H1 (cell line): Measurements from ENCODE around the gene RFLNA. TPM values are rescaled to one million over a fixed set of nuclear protein-coding genes. Genes with fewer than 3 reads are reported as not detected.

Source experiments
- CTCF ChIA-PET: fragments of 300-600 bp; sonication (Branson Sonifier 250); formaldehyde crosslinking; loops from one replicate; lab custom pipeline; 2021; ENCODE audit not compliant: partially characterized antibody; lab: Charles Lee
- POLR2A ChIA-PET: fragments of 300-600 bp; sonication (Branson Sonifier 250); formaldehyde crosslinking; loops from one replicate; lab custom pipeline; 2021; ENCODE audit warnings: inconsistent platforms; ENCODE audit not compliant: partially characterized antibody; lab: Charles Lee
- DNase-seq, 2 experiments: peaks; one replicate each; pipeline versions ENCODE4 v3.0.0 to v3.0.0-alpha.2; 2010 to 2022; ENCODE audit warnings: low spot score in 2 of 2, low read depth in 1 of 2, mixed read lengths in 1 of 2
- FAIRE-seq: peaks from 2 replicates; lab custom pipeline; 2011; peaks lifted over from hg19 to GRCh38; lab: Jason Lieb, UNC
- H2AFZ ChIP-seq: 2 replicates; pipeline ENCODE4 v1.8.1; 2012; ENCODE audit warnings: low read length, inconsistent platforms
- H2AK5ac ChIP-seq: 2 replicates; pipeline ENCODE4 v1.6.1; 2013; ENCODE audit warnings: low read depth, low read length
- H2BK120ac ChIP-seq: replicated peaks from 2 replicates; pipeline ENCODE3; 2013; ENCODE audit warnings: low read depth, low read length, inconsistent platforms
- H2BK12ac ChIP-seq: 2 replicates; pipeline ENCODE4 v1.6.1; 2013; ENCODE audit warnings: low read depth, low read length
- H2BK15ac ChIP-seq: 2 replicates; pipeline ENCODE4 v1.6.1; 2013; ENCODE audit warnings: low read length
- H2BK20ac ChIP-seq: 2 replicates; pipeline ENCODE4 v1.6.1; 2013; ENCODE audit warnings: low read length
- H2BK5ac ChIP-seq: 2 replicates; pipeline ENCODE4 v1.6.1; 2013; ENCODE audit warnings: low read depth, low read length
- H3K14ac ChIP-seq: 2 replicates; pipeline ENCODE4 v1.6.1; 2013; ENCODE audit warnings: inconsistent platforms; ENCODE audit not compliant: insufficient read length
- H3K18ac ChIP-seq: 2 replicates; pipeline ENCODE4 v1.6.1; 2013; ENCODE audit warnings: low read length; ENCODE audit errors: extremely low read depth
- H3K23ac ChIP-seq: 2 replicates; pipeline ENCODE4 v1.6.1; 2013; ENCODE audit warnings: inconsistent platforms; ENCODE audit not compliant: insufficient read length
- H3K23me2 ChIP-seq: 2 replicates; pipeline ENCODE4 v1.6.1; 2013; ENCODE audit warnings: low read depth, low read length
- H3K27ac ChIP-seq: 2 replicates; pipeline ENCODE4 v1.6.1; 2011; ENCODE audit warnings: low read depth, low read length, inconsistent platforms
- H3K27me3 ChIP-seq, 4 experiments: replicated peaks in 1 of 4; 1 replicate in 1 of 4; 2 replicates in 3 of 4; pipeline versions ENCODE4 v1.6.1 to v1.8.1; 2011 to 2013; ENCODE audit warnings: low read length in 3 of 4, mild to moderate bottlenecking in 3 of 4, inconsistent platforms in 2 of 4, mixed read lengths in 2 of 4, moderate library complexity in 1 of 4; ENCODE audit not compliant: control insufficient read depth in 3 of 4, insufficient read depth in 3 of 4; ENCODE audit errors: extremely low read depth in 1 of 4
- H3K36me3 ChIP-seq, 4 experiments: 2 replicates each; pipeline versions ENCODE4 v1.6.1 to v1.8.1; 2011 to 2013; ENCODE audit warnings: mild to moderate bottlenecking in 4 of 4, low read length in 3 of 4, moderate library complexity in 2 of 4, control low read depth in 1 of 4, inconsistent platforms in 1 of 4; ENCODE audit not compliant: insufficient read depth in 4 of 4, control insufficient read depth in 2 of 4
- H3K4ac ChIP-seq: replicated peaks from 2 replicates; pipeline ENCODE3; 2013; ENCODE audit warnings: low read length, low read depth, mixed read lengths, inconsistent platforms; ENCODE audit not compliant: insufficient read length
- H3K4me1 ChIP-seq, 4 experiments: replicated peaks in 1 of 4; 1 replicate in 1 of 4; 2 replicates in 3 of 4; pipeline versions ENCODE4 v1.6.1 to v1.8.1; 2011 to 2013; ENCODE audit warnings: low read length in 3 of 4, inconsistent platforms in 2 of 4, mixed read lengths in 1 of 4; ENCODE audit not compliant: insufficient read depth in 4 of 4, control insufficient read depth in 3 of 4
- H3K4me2 ChIP-seq, 2 experiments: 2 replicates each; pipeline versions ENCODE4 v1.6.1 to v1.8.1; 2011 to 2013; ENCODE audit warnings: low read depth in 2 of 2, low read length in 2 of 2, control low read depth in 1 of 2, inconsistent platforms in 1 of 2, mild to moderate bottlenecking in 1 of 2; ENCODE audit not compliant: insufficient read depth in 1 of 2
- H3K4me3 ChIP-seq, 4 experiments: fragments of 200-600, 300-600 bp in 1 of 4; sonication (generic), shearing (Covaris generic), sonication (Bioruptor Twin) in 1 of 4; 2 replicates each; pipeline versions ENCODE4 v1.5.1 to v1.8.1; 2011 to 2016; ENCODE audit warnings: low read length in 4 of 4, low read depth in 3 of 4, control low read depth in 2 of 4, inconsistent platforms in 2 of 4, mild to moderate bottlenecking in 2 of 4, mixed read lengths in 1 of 4, moderate library complexity in 1 of 4; ENCODE audit not compliant: insufficient read depth in 2 of 4; ENCODE audit errors: extremely low read depth in 1 of 4
- H3K56ac ChIP-seq: replicated peaks from 2 replicates; pipeline ENCODE3; 2013; ENCODE audit warnings: low read depth, mild to moderate bottlenecking, mixed read lengths, low read length, inconsistent platforms; ENCODE audit not compliant: insufficient read length
- H3K79me1 ChIP-seq: 2 replicates; pipeline ENCODE4 v1.6.1; 2013; ENCODE audit warnings: low read depth, low read length, control low read depth
- H3K79me2 ChIP-seq, 2 experiments: 2 replicates each; pipeline versions ENCODE4 v1.6.1 to v1.8.1; 2012 to 2013; ENCODE audit warnings: low read length in 2 of 2, mild to moderate bottlenecking in 2 of 2, inconsistent platforms in 1 of 2; ENCODE audit not compliant: insufficient read depth in 2 of 2, control insufficient read depth in 1 of 2
- H3K9ac ChIP-seq, 4 experiments: replicated peaks in 1 of 4; 1 replicate in 1 of 4; 2 replicates in 3 of 4; pipeline versions ENCODE4 v1.6.1 to v1.8.1; 2011 to 2013; ENCODE audit warnings: low read depth in 3 of 4, low read length in 3 of 4, control low read depth in 2 of 4, mild to moderate bottlenecking in 2 of 4, moderate library complexity in 2 of 4, inconsistent platforms in 1 of 4; ENCODE audit errors: extremely low read depth in 1 of 4
- H3K9me3 ChIP-seq, 2 experiments: 2 replicates each; pipeline versions ENCODE4 v1.6.1 to v1.8.1; 2012 to 2013; ENCODE audit warnings: mild to moderate bottlenecking in 2 of 2, moderate library complexity in 2 of 2, control low read depth in 1 of 2, inconsistent platforms in 1 of 2, low read depth in 1 of 2, low read length in 1 of 2, mixed read lengths in 1 of 2; ENCODE audit not compliant: insufficient read depth in 2 of 2
- H4K20me1 ChIP-seq, 2 experiments: replicated peaks in 1 of 2; 2 replicates each; pipeline versions ENCODE3 to v1.8.1; 2011 to 2013; ENCODE audit warnings: inconsistent platforms in 2 of 2, low read length in 2 of 2, mild to moderate bottlenecking in 1 of 2; ENCODE audit not compliant: insufficient read depth in 2 of 2, control insufficient read depth in 1 of 2
- H4K5ac ChIP-seq: 2 replicates; pipeline ENCODE4 v1.6.1; 2013; ENCODE audit warnings: low read length, low read depth, mixed read lengths, inconsistent platforms; ENCODE audit not compliant: insufficient read length
- H4K8ac ChIP-seq: 2 replicates; pipeline ENCODE4 v1.8.0; 2013; ENCODE audit warnings: mild to moderate bottlenecking, moderate library complexity, low read length, inconsistent platforms; ENCODE audit not compliant: insufficient read depth; ENCODE audit errors: extremely low read depth
- H4K91ac ChIP-seq: replicated peaks from 2 replicates; pipeline ENCODE3; 2013; ENCODE audit warnings: low read length, mixed read lengths, inconsistent platforms; ENCODE audit not compliant: insufficient read length
- GABPA ChIP-seq: IDR thresholded peaks from 2 replicates; pipeline ENCODE4 v1.6.1; 2011; ENCODE audit warnings: mild to moderate bottlenecking, low read length, moderate library complexity, borderline replicate concordance; ENCODE audit not compliant: insufficient read depth
- SP2 ChIP-seq: IDR thresholded peaks from 2 replicates; pipeline ENCODE4 v1.6.1; 2012; ENCODE audit warnings: mild to moderate bottlenecking, low read length, inconsistent platforms
- WGBS, 2 experiments: shearing (Covaris generic) in 1 of 2; methylation state at CpG; one replicate each; pipeline versions ENCODE4 v1.1.6 to v1.1.7; 2013 to 2015; ENCODE audit warnings: low lambda C conversion rate in 2 of 2, mixed read lengths in 2 of 2, inconsistent platforms in 1 of 2, low coverage in 1 of 2, missing lambda C conversion rate in 1 of 2; ENCODE audit not compliant: insufficient replicate concordance in 2 of 2, insufficient coverage in 1 of 2, insufficient read length in 1 of 2; ENCODE audit errors: extremely low coverage in 1 of 2, missing lambda C conversion rate in 1 of 2; 5-methylcytosine and 5-hydroxymethylcytosine counted together
- polyA plus RNA-seq, 7 experiments: library from polyadenylated mRNA; depleted of rRNA in 3 of 7; stranded (reverse) in 5 of 7; unstranded in 2 of 7; fragments of >200 nt in 5 of 7; fragments of 200-250 nt in 2 of 7; gene quantifications; 1 replicate in 5 of 7; 2 replicates in 1 of 7; 4 replicates in 1 of 7; pipeline versions ENCODE4 v1.2.1 to v1.2.3, GENCODE V29; 2011 to 2013; ENCODE audit warnings: missing spikeins in 2 of 7, mixed read lengths in 2 of 7
- total RNA-seq: library from RNA; stranded (reverse); fragmentation: NEBNext Ultra II Directional; extraction: Animal tissue kit (Norgen Biotek cat#: 25700); gene quantifications from 2 replicates; pipeline ENCODE4 v1.2.1, GENCODE V29; 2021

RFLNA gene
- total and polyA plus RNA-seq, 2 of the 8 experiments (the other 6 are each of a cell fraction or from before 2014, with no cell fraction given), result 6.4 to 6.6 TPM

GRCh38 chr12:124334266-124334665 lies 39.4 kb downstream of the RFLNA start:
- CTCF ChIA-PET, result interaction anchor here (0.6 to 2.7 kb wide), 6 partner anchors 10 to 438 kb away, joined by 3 to 10 read pairs (median 3); no protein-coding TSS in a partner anchor
- H2BK120ac ChIP-seq, result no peak overlapping the region
- H3K4ac ChIP-seq, result no peak overlapping the region
- H4K8ac ChIP-seq, result no peak overlapping the region
- no peaks in the 10 kb centered on the region for H3K4me1 ChIP-seq
- H3K4me2 ChIP-seq, result no peak overlapping the region
- no peak overlapping the region for H4K5ac ChIP-seq
- no peak overlapping the region for H3K18ac ChIP-seq
- DNase-seq (no peak), FAIRE-seq (no peak)
- H2BK12ac ChIP-seq, result no peak overlapping the region
- H3K79me2 ChIP-seq, result no peaks in the 10 kb centered on the region
- H3K9ac ChIP-seq, result no peak overlapping the region
- H3K27me3 ChIP-seq, result no peaks in the 10 kb centered on the region
- H3K79me1 ChIP-seq, result no peaks in the 10 kb centered on the region; the same call in 1 of the 2 replicates
- H3K14ac ChIP-seq, result no peak overlapping the region
- no peak overlapping the region for H2BK15ac ChIP-seq
- H4K91ac ChIP-seq, result no peak overlapping the region
- H2AFZ ChIP-seq, result no peak overlapping the region
- H3K23ac ChIP-seq, result no peak overlapping the region
- H4K20me1 ChIP-seq, result peaks cover 2% of the 10 kb centered on the region in 2 experiments
- no peak for TF ChIP-seq SP2
- no peak for TF ChIP-seq GABPA
- H2AK5ac ChIP-seq, result no peak overlapping the region
- H3K36me3 ChIP-seq, result peaks cover 9 to 68% (median 39%) of the 10 kb centered on the region in 4 experiments; a peak in 7 of 8 replicates
- POLR2A ChIA-PET, result interaction anchor here (0.9 kb wide), 1 partner anchor 298 kb away, joined by 3 read pairs; no protein-coding TSS in a partner anchor
- no peak overlapping the region for H3K27ac ChIP-seq
- H3K9me3 ChIP-seq, result no peaks in the 10 kb centered on the region
- WGBS, 2 experiments, result 82% methylated on average over 6 of the region's 16 CpGs; no CpG with 5 or more reads in 1 of the 2 experiments
- no peak overlapping the region for H3K56ac ChIP-seq
- H2BK5ac ChIP-seq, result no peak overlapping the region
- H3K4me3 ChIP-seq, result no peak overlapping the region
- H2BK20ac ChIP-seq, result no peak overlapping the region
- peaks cover 2% of the 10 kb centered on the region; the same call in 1 of the 2 replicates for H3K23me2 ChIP-seq
